Epithelial cell of esophagus (primary cell): Measurements from ENCODE around the gene TADA3.

Experiments used
- DNase-seq: peaks from one replicate; pipeline ENCODE4 v3.0.0; 2010; ENCODE audit warnings: low read depth
- H3K4me3 ChIP-seq: 2 replicates; pipeline ENCODE4 v1.5.1; 2011; ENCODE audit warnings: mild to moderate bottlenecking, low read length, control low read depth
- TF ChIP-seq, protein P1 (sequence below): IDR thresholded peaks from 2 replicates; pipeline ENCODE4 v1.5.1; 2011; ENCODE audit warnings: low read depth, mild to moderate bottlenecking, low read length, control low read depth, inconsistent platforms; ENCODE audit not compliant: insufficient read depth; ENCODE audit errors: missing control alignments

Gene TADA3

GRCh38 chr3:9731206-9732079 lies 60.8 kb downstream of the TADA3 start, which contains the start of gene BRPF1:
TSS of gene BRPF1 (plus strand) at chr3:9731735. CDS start at chr3:9734141, 2,406 bp downstream.
- TF ChIP-seq, protein P1, sequence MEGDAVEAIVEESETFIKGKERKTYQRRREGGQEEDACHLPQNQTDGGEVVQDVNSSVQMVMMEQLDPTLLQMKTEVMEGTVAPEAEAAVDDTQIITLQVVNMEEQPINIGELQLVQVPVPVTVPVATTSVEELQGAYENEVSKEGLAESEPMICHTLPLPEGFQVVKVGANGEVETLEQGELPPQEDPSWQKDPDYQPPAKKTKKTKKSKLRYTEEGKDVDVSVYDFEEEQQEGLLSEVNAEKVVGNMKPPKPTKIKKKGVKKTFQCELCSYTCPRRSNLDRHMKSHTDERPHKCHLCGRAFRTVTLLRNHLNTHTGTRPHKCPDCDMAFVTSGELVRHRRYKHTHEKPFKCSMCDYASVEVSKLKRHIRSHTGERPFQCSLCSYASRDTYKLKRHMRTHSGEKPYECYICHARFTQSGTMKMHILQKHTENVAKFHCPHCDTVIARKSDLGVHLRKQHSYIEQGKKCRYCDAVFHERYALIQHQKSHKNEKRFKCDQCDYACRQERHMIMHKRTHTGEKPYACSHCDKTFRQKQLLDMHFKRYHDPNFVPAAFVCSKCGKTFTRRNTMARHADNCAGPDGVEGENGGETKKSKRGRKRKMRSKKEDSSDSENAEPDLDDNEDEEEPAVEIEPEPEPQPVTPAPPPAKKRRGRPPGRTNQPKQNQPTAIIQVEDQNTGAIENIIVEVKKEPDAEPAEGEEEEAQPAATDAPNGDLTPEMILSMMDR, result peak; percentile 23
- DNase-seq, result peak; percentile 100
- H3K4me3 ChIP-seq, result peak within 1 kb of the TSS; percentile 82

GRCh38 chr3:9730657-9731205 lies 61.5 kb downstream of the TADA3 start:
- TF ChIP-seq, protein P1, result no peak
- H3K4me3 ChIP-seq, result peak overlapping the region; percentile 57
- DNase-seq, result no peak
